ENCODE data around the gene ATG7.
"Not testable (repeated sequence)": the region's sequence is repeated elsewhere in the genome, so short reads cannot be mapped to it uniquely, and the experiment has no call there.

The ATG7 gene

DNA sequence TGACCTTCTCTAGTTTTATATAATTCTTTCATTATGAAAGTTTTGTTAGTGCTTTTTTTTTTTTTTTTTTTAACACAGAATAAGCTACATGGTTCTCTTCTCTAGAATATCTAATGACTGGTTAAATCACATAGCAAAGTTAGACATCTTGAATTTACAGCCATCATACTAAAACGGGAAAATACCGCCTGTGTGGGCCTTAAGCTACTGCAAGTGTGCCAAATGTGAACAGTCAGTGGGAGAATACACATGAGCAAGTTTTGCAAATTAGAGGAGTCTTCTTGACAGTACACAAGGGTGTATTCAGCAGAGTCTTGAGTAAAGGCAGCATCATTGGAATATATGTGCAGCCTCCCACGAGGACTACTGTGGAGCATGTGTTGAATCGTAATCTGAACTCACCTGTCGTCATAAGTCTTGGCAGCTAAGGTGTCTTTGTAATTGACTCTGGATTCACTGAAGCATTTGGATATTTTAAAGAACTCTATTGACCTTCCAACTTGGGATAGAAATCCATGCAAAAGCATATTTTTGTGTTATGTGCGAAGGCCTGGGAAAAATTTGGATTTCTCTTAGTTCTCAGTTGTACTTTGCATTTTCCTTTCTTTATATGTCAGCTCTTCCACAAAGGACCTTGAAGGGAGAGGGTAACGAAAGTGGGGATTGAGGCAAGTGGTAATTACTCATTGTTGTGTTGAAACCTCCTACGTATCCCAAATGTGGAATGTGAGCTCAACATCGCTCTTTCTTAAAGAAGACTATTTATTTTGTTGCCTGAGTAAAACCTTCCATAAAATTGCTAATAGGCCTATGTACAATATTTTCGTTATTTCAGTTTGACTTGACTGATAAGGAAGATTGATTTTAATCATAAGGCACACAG, 117.4 kb downstream of the ATG7 start:
- DNase-seq (ENCODE audit: low read depth, low spot score): no peak

- DNase-seq (ENCODE audit: low read depth, low spot score): no peak
Measured at GRCh38 chr3:11390411-11391131, 118.4 kb downstream of the ATG7 start.

- DNase-seq (ENCODE audit: low read depth, low spot score): no peak
Measured at GRCh38 chr3:11391174-11391879, 119.1 kb downstream of the ATG7 start.

GRCh38 chr3:11392014-11392859, 120.0 kb downstream of the ATG7 start:
- no peak for DNase-seq (ENCODE audit: low read depth, low spot score)

DNA sequence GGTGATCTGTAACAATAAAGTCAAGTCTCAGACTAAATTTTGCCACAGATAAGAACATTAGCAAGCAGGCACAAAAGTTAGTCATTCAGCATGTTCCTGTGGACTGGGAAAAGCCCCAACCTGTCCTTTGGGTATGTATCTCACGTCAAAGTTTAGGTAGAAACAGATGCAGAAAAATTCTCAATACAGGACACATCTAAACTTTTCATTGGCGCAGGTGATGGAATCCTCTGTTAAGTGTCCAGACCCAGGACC, 120.6 kb downstream of the ATG7 start:
- DNase-seq (ENCODE audit: low read depth, low spot score): no peak

- DNase-seq (ENCODE audit: low read depth, low spot score): no peak
Measured at GRCh38 chr3:11393401-11393800, 121.2 kb downstream of the ATG7 start.

GRCh38 chr3:11394392-11394791, 122.2 kb downstream of the ATG7 start:
- no peak for DNase-seq (ENCODE audit: low read depth, low spot score)

GRCh38 chr3:11400213-11400612, 128.0 kb downstream of the ATG7 start:
- DNase-seq (ENCODE audit: low read depth, low spot score): no peak

- DNase-seq (ENCODE audit: low read depth, low spot score): no peak
Measured at GRCh38 chr3:11401434-11401833, 129.2 kb downstream of the ATG7 start.

DNA sequence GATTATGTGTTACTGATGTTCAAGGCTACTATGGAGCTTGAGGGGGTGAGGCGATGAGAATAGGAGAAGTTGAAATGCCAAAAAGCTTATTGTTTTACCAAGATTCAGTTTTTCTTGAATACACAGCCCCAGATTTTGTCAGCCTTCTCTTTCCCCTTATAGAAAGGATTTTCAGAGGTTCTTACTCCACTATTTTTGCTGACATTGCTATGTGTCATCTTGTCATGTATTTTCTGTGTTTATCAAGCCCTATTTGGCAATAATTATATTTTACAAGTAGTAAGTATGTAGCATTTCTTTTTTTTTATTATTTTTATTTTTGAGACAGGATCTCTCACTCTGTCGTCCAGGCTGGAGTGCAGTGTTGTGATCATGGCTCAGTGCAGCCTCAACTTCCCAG, 133.1 kb downstream of the ATG7 start:
- DNase-seq (ENCODE audit: low read depth, low spot score): no peak

DNA sequence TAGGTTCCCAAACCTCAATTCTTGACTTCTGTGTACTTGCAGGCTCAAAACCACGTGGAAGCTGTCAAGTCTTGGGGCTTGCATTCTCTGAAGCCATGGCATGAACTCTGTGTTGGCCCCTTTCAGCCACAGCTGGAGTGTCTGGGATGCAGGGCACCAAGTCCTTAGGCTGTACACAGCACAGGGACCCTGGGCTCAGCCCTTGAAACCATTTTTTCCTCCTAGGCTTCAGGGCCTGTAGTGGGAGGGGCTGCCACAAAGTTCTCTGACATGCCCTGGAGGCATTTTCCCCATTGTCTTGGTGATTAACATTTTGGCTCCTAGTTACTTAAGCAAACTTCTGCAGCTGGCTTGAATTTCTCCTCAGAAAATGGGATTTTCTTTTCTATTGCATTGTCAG, 135.4 kb downstream of the ATG7 start:
- no peak for DNase-seq (ENCODE audit: low read depth, low spot score)

GRCh38 chr3:11408324-11408859, 136.2 kb downstream of the ATG7 start:
- not testable (repeated sequence) for DNase-seq (ENCODE audit: low read depth, low spot score)

- no peak for DNase-seq (ENCODE audit: low read depth, low spot score)
Measured at GRCh38 chr3:11410564-11410963, 138.4 kb downstream of the ATG7 start.

DNA sequence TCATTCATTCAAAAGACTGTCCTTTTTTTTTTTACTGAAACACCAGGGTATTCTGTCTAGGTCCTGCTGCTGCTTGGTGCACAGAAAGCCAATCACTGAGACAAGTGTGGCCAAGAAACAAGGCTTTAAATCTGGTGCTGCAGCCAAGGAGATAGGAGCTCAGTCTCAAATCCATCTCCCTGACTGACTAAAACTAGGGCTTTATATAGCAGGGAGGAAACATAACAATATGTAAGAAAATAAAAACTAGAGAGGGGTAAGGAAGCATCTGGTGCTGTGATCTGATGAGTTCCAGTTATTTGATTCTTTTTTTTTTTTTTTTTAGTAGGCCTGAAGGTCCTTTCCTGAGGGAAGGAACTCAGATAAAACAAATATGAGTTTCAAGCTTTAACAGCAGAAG, 139.8 kb downstream of the ATG7 start:
- no peak for DNase-seq (ENCODE audit: low read depth, low spot score)

- no peak for DNase-seq (ENCODE audit: low read depth, low spot score)
Measured at GRCh38 chr3:11413071-11413470, 140.9 kb downstream of the ATG7 start.

GRCh38 chr3:11415099-11415498, 142.9 kb downstream of the ATG7 start:
- DNase-seq (ENCODE audit: low read depth, low spot score): no peak

- no peak for DNase-seq (ENCODE audit: low read depth, low spot score)
Measured at GRCh38 chr3:11420066-11420465, 147.9 kb downstream of the ATG7 start.

DNA sequence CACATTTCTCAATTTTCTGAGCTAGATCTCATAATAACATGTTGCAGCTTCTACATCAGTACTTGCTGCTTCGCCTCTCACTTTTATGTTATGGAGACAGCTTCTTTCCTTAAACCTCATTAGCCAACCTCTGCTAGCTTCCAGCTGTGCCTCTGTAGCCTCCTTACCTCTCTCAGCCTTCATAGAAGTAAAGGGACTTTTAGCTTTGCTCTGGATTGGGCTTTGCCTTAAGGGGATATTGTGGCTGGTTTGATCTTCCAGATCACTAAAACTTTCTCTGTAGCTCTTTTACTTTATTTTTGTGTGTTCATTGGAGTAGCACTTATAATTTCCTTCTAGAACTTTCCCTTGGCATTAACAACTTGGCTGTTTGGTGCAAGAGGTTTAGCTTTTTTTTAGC, 150.1 kb downstream of the ATG7 start:
- no peak for DNase-seq (ENCODE audit: low read depth, low spot score)

GRCh38 chr3:11423868-11424267, 151.7 kb downstream of the ATG7 start:
- DNase-seq (ENCODE audit: low read depth, low spot score): no peak

- no peak for DNase-seq (ENCODE audit: low read depth, low spot score)
Measured at GRCh38 chr3:11424277-11424676, 152.1 kb downstream of the ATG7 start.

- DNase-seq (ENCODE audit: low read depth, low spot score): no peak
Measured at GRCh38 chr3:11430207-11430606, 158.0 kb downstream of the ATG7 start.

All from activated naive CD8-positive, alpha-beta T cell treated with anti-CD3 and anti-CD28 coated beads, Interleukin-2, amount 50 U/mL, for 16 hours (primary cell).